SKM-1 treated with dmso at 0.1 percent for 144 hours (cell line): Measurements from ENCODE around the gene PARS2.

Source experiments
- DNase-seq: peaks from one replicate; lab custom pipeline; 2025; ENCODE audit not compliant: unreplicated experiment; lab: John Stamatoyannopoulos, UW

The PARS2 gene

GRCh38 chr1:54764133-54764921 is at the start of gene PARS2:
Gene PARS2 (minus strand): TSS chr1:54764523. CDS start chr1:54759161, 5,362 bp downstream.
- peak; percentile 98 for DNase-seq

GRCh38 chr1:54814126-54814498 is 49.8 kb upstream of the PARS2 start:
- DNase-seq: no peak

GRCh38 chr1:54813485-54814125 is 49.3 kb upstream of the PARS2 start:
- DNase-seq: no peak

GRCh38 chr1:54812801-54813484 is 48.6 kb upstream of the PARS2 start:
- DNase-seq: no peak

- DNase-seq: no peak
Observed at GRCh38 chr1:54811739-54812655, 47.7 kb upstream of the PARS2 start.

GRCh38 chr1:54811066-54811465 is 46.7 kb upstream of the PARS2 start:
- no peak for DNase-seq

GRCh38 chr1:54810153-54810942 is 46.0 kb upstream of the PARS2 start:
- peak; percentile 53 for DNase-seq

GRCh38 chr1:54809496-54810074 is 45.3 kb upstream of the PARS2 start:
- DNase-seq: no peak

- no peak for DNase-seq
Observed at GRCh38 chr1:54808443-54809207, 44.3 kb upstream of the PARS2 start.

- no peak for DNase-seq
Observed at GRCh38 chr1:54807756-54808155, 43.4 kb upstream of the PARS2 start.

GRCh38 chr1:54806931-54807611 is 42.7 kb upstream of the PARS2 start:
- DNase-seq: no peak

GRCh38 chr1:54805981-54806381 is 41.7 kb upstream of the PARS2 start:
- no peak for DNase-seq

- DNase-seq: no peak
Observed at GRCh38 chr1:54805466-54805865, 41.1 kb upstream of the PARS2 start.

- DNase-seq: no peak
Observed at GRCh38 chr1:54804471-54805132, 40.3 kb upstream of the PARS2 start.

GRCh38 chr1:54803761-54804470 is 39.6 kb upstream of the PARS2 start:
- no peak for DNase-seq

GRCh38 chr1:54800899-54801759 is 36.8 kb upstream of the PARS2 start, which contains the start of gene TTC22:
Gene TTC22 (minus strand): TSS chr1:54801323. CDS start chr1:54801163, 160 bp downstream.
- DNase-seq: peak; percentile 79
